Measurements from ENCODE around the gene TSPEAR.

TSPEAR gene

DNA sequence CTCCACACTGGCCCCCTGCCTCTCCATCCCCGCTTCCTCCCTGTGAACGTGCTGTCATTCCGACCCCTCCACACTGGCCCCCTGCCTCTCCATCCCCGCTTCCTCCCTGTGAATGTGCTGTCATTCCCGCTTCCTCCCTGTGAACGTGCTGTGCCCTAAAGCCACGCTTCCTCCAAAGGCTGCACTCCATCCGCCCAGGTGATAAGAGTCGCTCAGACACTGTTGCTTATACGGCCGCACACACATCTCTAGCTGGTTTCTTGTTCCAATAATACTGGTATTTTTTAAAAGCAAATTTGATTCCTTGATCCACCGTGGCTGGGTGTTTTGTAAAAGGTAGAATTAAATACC lies 39.3 kb upstream of the TSPEAR start:
- TF ChIP-seq, protein P1, sequence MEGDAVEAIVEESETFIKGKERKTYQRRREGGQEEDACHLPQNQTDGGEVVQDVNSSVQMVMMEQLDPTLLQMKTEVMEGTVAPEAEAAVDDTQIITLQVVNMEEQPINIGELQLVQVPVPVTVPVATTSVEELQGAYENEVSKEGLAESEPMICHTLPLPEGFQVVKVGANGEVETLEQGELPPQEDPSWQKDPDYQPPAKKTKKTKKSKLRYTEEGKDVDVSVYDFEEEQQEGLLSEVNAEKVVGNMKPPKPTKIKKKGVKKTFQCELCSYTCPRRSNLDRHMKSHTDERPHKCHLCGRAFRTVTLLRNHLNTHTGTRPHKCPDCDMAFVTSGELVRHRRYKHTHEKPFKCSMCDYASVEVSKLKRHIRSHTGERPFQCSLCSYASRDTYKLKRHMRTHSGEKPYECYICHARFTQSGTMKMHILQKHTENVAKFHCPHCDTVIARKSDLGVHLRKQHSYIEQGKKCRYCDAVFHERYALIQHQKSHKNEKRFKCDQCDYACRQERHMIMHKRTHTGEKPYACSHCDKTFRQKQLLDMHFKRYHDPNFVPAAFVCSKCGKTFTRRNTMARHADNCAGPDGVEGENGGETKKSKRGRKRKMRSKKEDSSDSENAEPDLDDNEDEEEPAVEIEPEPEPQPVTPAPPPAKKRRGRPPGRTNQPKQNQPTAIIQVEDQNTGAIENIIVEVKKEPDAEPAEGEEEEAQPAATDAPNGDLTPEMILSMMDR (IDR thresholded peaks at IDR 0.05; ENCODE audit: low read depth, low read length): no peak
- H3K4me3 ChIP-seq (ENCODE audit: low read depth, low read length): no peak overlapping the region

- TF ChIP-seq, protein P1 (IDR thresholded peaks at IDR 0.05; ENCODE audit: low read depth, low read length): no peak
Observed at GRCh38 chr21:44749759-44750674, 38.6 kb upstream of the TSPEAR start.

DNA sequence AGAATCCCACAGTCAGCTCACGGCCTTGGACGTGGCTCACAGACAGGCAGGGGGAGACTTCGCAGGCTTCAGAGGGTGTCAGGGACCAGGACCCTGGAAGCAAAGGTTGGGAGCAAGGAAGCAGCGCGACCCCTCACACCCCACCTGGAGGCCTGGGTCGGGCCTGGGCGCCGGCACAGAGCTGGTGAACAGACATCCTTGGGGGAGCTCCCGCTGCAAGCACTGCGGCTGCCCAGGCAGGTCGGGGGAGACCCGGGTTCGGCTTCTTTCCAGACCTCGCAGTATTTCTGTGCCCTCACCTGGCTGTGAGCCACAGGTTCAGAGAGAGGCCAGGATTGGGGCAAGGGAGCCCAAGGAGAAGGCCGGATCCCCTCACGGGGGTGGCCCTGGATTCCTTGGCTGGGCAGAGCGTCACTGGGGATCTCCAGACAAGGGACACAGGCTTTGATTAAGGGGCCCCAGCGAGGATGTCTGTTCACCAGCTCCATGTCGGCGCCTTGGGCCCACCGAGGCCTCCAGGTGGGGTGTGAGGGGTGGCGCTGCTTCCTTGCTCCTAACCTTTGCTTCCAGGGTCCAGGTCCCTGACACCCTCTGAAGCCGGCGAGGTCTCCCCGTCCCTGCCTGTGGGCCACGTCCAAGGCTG lies 37.9 kb upstream of the TSPEAR start:
- TF ChIP-seq, protein P1 (IDR thresholded peaks at IDR 0.05; ENCODE audit: low read depth, low read length): no peak

More at GRCh38 chr21:44749759-44750674, 38.6 kb upstream of the TSPEAR start:
- no peak overlapping the region for H3K4me3 ChIP-seq (ENCODE audit: low read depth, low read length)

DNA sequence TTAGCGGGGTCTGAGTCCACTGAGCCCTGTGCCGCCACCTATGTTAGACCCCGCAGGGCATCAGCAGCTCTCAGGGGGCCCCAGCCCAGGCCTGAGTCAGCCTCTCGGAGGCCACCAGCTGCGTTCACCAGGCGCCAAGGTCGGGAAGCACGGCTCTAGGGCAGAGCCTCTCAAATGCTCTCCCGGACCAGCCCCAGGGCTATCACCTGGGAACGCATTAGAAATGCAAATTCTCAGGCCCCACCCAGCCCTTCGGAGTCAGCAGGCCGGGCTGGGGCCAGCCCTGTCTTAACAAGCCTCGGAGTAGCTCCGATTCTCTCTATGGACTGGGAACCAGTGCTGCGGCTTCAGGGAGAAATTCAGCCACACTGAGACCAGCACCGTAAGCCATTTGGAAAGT lies 37.2 kb upstream of the TSPEAR start:
- no peak overlapping the region for H3K4me3 ChIP-seq (ENCODE audit: low read depth, low read length)
- TF ChIP-seq, protein P1 (IDR thresholded peaks at IDR 0.05; ENCODE audit: low read depth, low read length): no peak

More for the DNA sequence above, 37.9 kb upstream of the TSPEAR start:
- H3K4me3 ChIP-seq (ENCODE audit: low read depth, low read length): no peak overlapping the region

- H3K4me3 ChIP-seq (ENCODE audit: low read depth, low read length): no peak overlapping the region
- TF ChIP-seq, protein P1 (IDR thresholded peaks at IDR 0.05; ENCODE audit: low read depth, low read length): no peak
Observed at GRCh38 chr21:44742418-44743153, 31.2 kb upstream of the TSPEAR start.

- H3K4me3 ChIP-seq (ENCODE audit: low read depth, low read length): no peak overlapping the region
- TF ChIP-seq, protein P1 (IDR thresholded peaks at IDR 0.05; ENCODE audit: low read depth, low read length): no peak
Observed at GRCh38 chr21:44741921-44742320, 30.5 kb upstream of the TSPEAR start.

All from WI38 (cell line).